Immature natural killer cell (primary cell): ENCODE data around the gene HIVEP3. TPM values are rescaled to one million over a fixed set of nuclear protein-coding genes. Genes with fewer than 3 reads are reported as not detected.

Source experiments
- DNase-seq, 3 donors: peaks; one replicate each; pipeline ENCODE4 v3.0.0; 2022; ENCODE audit warnings: mixed read lengths in 1 of 3
- H3K27ac Mint-ChIP-seq, 6 donors: one replicate each; pipeline ENCODE4 v1.8.0; 2020; ENCODE audit warnings: mixed read lengths in 6 of 6, mild to moderate bottlenecking in 5 of 6, inconsistent platforms in 4 of 6, moderate library complexity in 3 of 6
- H3K27me3 Mint-ChIP-seq, 3 donors: one replicate each; pipeline ENCODE4 v1.8.0; 2020 to 2021; ENCODE audit warnings: low read depth in 3 of 3, mild to moderate bottlenecking in 3 of 3, mixed read lengths in 3 of 3, moderate library complexity in 3 of 3, inconsistent platforms in 1 of 3
- H3K36me3 Mint-ChIP-seq, 3 donors: one replicate each; pipeline ENCODE4 v1.8.0; 2020; ENCODE audit warnings: mixed read lengths in 3 of 3, inconsistent platforms in 2 of 3, mild to moderate bottlenecking in 2 of 3
- H3K4me1 Mint-ChIP-seq, 2 donors: one replicate each; pipeline ENCODE4 v1.8.0; 2020; ENCODE audit warnings: inconsistent platforms in 2 of 2, mild to moderate bottlenecking in 2 of 2, mixed read lengths in 2 of 2, moderate library complexity in 1 of 2
- H3K4me3 Mint-ChIP-seq, 5 donors: one replicate each; pipeline ENCODE4 v1.8.0; 2020; ENCODE audit warnings: mild to moderate bottlenecking in 5 of 5, mixed read lengths in 5 of 5, inconsistent platforms in 3 of 5, moderate library complexity in 3 of 5
- H3K9me3 Mint-ChIP-seq, 6 donors: one replicate each; pipeline ENCODE4 v1.8.0; 2020; ENCODE audit warnings: mild to moderate bottlenecking in 6 of 6, mixed read lengths in 6 of 6, inconsistent platforms in 4 of 6, moderate library complexity in 3 of 6
- polyA plus RNA-seq, 3 donors: library from polyadenylated mRNA; unstranded; fragments of 300-500 nt; fragmentation: Illumina TruSeq; gene quantifications; one replicate each; pipeline ENCODE4 v1.2.3, GENCODE V29; 2021

HIVEP3 gene
- polyA plus RNA-seq, 3 donors from 2014 or later, result 9.8 to 24.1 (median 15.5) TPM

DNA sequence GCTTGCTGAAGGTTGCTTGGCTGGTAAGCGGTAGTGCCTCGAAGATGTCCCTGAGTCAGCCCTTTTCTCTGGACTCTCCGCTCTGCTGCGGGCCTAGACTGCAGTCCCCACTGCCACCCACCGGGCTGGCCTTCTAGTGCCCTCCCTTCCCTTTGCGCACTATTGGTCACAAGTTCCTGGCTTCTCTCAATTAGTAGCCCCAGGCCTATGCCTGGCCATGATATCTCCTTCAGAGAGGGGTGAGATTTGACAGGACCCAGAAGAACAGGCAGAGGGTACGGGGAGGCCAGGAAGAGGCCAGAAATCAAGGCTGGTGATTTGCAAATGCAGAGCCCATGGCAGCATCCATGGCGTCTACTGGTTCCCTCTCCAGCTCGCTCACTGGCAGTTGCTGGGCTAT lies 207.7 kb downstream of the HIVEP3 start:
- no peak overlapping the region for H3K4me3 Mint-ChIP-seq
- H3K36me3 Mint-ChIP-seq, result peaks cover 0 to 10% (median 0%) of the 10 kb centered on the region in 3 donors
- H3K27me3 Mint-ChIP-seq, result peaks cover 3 to 9% (median 4%) of the 10 kb centered on the region in 3 donors
- H3K27ac Mint-ChIP-seq, result no peak overlapping the region
- DNase-seq, result no peak
- H3K4me1 Mint-ChIP-seq, result peaks cover 0 to 11% of the 10 kb centered on the region in 2 donors
- H3K9me3 Mint-ChIP-seq, result no peaks in the 10 kb centered on the region

DNA sequence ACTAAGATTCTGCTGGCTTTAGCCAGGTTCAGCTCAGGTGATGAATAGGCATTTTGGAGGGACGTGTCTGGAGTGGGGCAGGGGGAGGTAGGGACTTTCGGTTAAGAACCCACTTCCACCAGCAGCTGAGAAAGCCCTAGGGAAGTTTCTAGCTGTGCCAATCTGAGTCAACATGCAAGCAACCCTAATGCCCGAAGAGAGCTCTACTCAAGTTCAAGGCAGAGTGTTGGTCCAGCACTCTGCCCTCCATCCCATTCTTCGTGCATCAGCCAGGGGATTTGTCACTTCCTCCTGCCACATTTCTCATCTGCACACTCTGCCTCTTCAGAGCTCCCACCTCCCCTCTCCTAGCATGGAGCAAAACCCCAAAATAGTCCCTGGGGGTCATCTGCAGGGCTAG lies 208.8 kb downstream of the HIVEP3 start:
- no peak for DNase-seq
- Mint-ChIP-seq H3K27ac (no peak overlapping the region), H3K9me3 (no peaks in the 10 kb centered on the region), H3K4me3 (no peak overlapping the region), H3K27me3 (peaks cover 2 to 4% (median 2%) of the 10 kb centered on the region in 3 donors), H3K36me3 (peaks cover 0 to 10% (median 0%) of the 10 kb centered on the region in 3 donors), H3K4me1 (peaks cover 0 to 6% of the 10 kb centered on the region in 2 donors)

DNA sequence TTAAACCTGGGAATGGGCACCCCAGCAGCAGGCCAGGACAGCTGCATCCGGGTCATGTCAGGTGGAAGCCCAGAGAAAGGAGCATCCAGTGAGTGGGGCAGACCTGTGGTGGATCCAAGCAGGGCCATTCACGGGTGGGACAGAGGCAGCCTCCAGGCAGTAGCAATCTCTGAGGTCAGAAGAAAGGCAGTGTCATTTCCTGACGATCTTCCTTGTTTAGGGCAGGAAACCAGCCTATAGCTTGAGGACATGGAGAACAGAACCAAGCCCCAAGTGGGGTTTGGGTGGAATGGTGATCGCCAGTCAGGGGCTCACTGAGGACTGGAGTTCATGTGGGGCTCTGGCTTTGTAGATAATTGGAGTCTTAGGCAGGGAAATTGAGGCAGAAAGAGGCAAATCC lies 209.4 kb downstream of the HIVEP3 start:
- Mint-ChIP-seq H3K4me3 (no peak overlapping the region), H3K36me3 (peaks cover 0 to 10% (median 0%) of the 10 kb centered on the region in 3 donors), H3K4me1 (peaks cover 0 to 6% of the 10 kb centered on the region in 2 donors), H3K9me3 (no peaks in the 10 kb centered on the region), H3K27ac (no peak overlapping the region), H3K27me3 (peaks cover 0 to 4% (median 2%) of the 10 kb centered on the region in 3 donors)
- no peak for DNase-seq

DNA sequence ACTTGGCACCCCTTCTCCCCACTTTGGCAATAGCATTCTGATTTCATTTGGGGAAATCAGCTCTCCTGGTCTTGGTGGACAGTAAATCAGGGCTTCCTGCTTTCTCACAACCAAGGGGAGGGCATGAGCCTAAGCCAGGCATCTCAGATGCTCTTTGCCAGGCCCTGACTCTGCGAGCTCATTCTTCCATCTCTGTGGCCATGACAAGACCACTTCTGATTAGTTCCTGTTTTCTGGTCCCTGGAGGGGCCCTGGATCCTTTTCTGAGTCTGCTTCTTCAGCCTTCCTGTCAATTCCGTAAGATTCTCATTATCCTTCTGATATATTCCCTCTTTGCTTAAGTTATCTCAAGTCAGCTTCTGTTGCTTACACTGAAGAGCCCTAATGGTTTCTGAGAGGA lies 210.4 kb downstream of the HIVEP3 start:
- Mint-ChIP-seq H3K9me3 (no peaks in the 10 kb centered on the region), H3K27me3 (peaks cover 0 to 4% (median 2%) of the 10 kb centered on the region in 3 donors), H3K27ac (peak overlapping the region in 1 of 6 donors; percentile 43), H3K4me1 (peaks cover 0 to 6% of the 10 kb centered on the region in 2 donors), H3K36me3 (peaks cover 0 to 10% (median 0%) of the 10 kb centered on the region in 3 donors), H3K4me3 (no peak overlapping the region)
- no peak for DNase-seq

GRCh38 chr1:41707793-41708192 lies 210.9 kb downstream of the HIVEP3 start:
- H3K4me1 Mint-ChIP-seq, result peaks cover 0 to 6% of the 10 kb centered on the region in 2 donors

GRCh38 chr1:41705798-41706197 lies 212.9 kb downstream of the HIVEP3 start:
- H3K36me3 Mint-ChIP-seq, result peaks cover 0 to 10% (median 0%) of the 10 kb centered on the region in 3 donors

More at GRCh38 chr1:41707793-41708192, 210.9 kb downstream of the HIVEP3 start:
- no peak overlapping the region for H3K4me3 Mint-ChIP-seq
- H3K27ac Mint-ChIP-seq, result no peak overlapping the region
- H3K27me3 Mint-ChIP-seq, result peaks cover 0 to 4% (median 2%) of the 10 kb centered on the region in 3 donors
- no peak for DNase-seq
- no peaks in the 10 kb centered on the region for H3K9me3 Mint-ChIP-seq
- H3K36me3 Mint-ChIP-seq, result peaks cover 0 to 10% (median 0%) of the 10 kb centered on the region in 3 donors

GRCh38 chr1:41704196-41704595 lies 214.5 kb downstream of the HIVEP3 start:
- H3K27ac Mint-ChIP-seq, result peak overlapping the region in 1 of 6 donors; percentile 3
- H3K36me3 Mint-ChIP-seq, result peaks cover 0 to 8% (median 0%) of the 10 kb centered on the region in 3 donors
- H3K9me3 Mint-ChIP-seq, result no peaks in the 10 kb centered on the region
- peaks cover 0 to 2% (median 0%) of the 10 kb centered on the region in 3 donors for H3K27me3 Mint-ChIP-seq
- no peak for DNase-seq
- H3K4me3 Mint-ChIP-seq, result no peak overlapping the region
- peaks cover 6 to 24% of the 10 kb centered on the region in 2 donors for H3K4me1 Mint-ChIP-seq

More at GRCh38 chr1:41705798-41706197, 212.9 kb downstream of the HIVEP3 start:
- no peaks in the 10 kb centered on the region for H3K9me3 Mint-ChIP-seq
- DNase-seq, result no peak
- no peak overlapping the region for H3K27ac Mint-ChIP-seq
- H3K27me3 Mint-ChIP-seq, result peaks cover 0 to 4% (median 2%) of the 10 kb centered on the region in 3 donors
- no peak overlapping the region for H3K4me3 Mint-ChIP-seq
- H3K4me1 Mint-ChIP-seq, result peaks cover 7 to 12% of the 10 kb centered on the region in 2 donors

- Mint-ChIP-seq H3K27me3 (peaks cover 0 to 2% (median 0%) of the 10 kb centered on the region in 3 donors), H3K27ac (no peak overlapping the region)
- no peak for DNase-seq
These were observed 216.0 kb downstream of the HIVEP3 start for GRCh38 chr1:41702771-41703170.

DNA sequence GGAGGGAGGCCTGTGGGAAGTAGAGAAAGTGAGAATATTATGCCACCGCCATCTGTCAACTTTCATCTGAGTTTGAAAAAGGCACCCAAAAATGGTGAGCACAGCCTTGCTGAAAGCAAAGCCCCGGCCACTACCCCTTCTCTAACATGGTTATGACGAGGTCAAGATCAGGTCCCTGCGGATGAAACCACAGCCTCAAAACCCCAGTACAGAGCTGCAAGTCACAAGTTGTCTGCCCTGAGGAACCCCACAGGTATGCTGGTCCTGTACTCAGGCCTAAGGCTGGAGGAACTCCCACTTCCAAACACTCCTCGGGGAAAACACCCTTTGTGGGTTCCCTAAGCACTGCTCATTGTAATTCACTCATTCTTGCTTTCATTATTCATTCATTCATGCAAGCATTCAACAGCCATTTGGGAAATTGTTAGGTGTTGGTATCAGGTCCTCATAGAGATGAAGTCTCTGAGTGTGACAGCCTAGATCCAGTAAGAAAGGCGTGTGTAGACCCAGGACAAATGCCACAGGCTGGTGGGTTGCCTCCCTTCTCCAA lies 217.7 kb downstream of the HIVEP3 start:
- no peaks in the 10 kb centered on the region for H3K9me3 Mint-ChIP-seq
- no peak overlapping the region for H3K27ac Mint-ChIP-seq
- H3K27me3 Mint-ChIP-seq, result no peaks in the 10 kb centered on the region
- H3K4me1 Mint-ChIP-seq, result peaks cover 4 to 24% of the 10 kb centered on the region in 2 donors
- DNase-seq, result no peak
- H3K4me3 Mint-ChIP-seq, result no peak overlapping the region
- H3K36me3 Mint-ChIP-seq, result peaks cover 0 to 8% (median 4%) of the 10 kb centered on the region in 3 donors

More at GRCh38 chr1:41702771-41703170, 216.0 kb downstream of the HIVEP3 start:
- Mint-ChIP-seq H3K36me3 (peaks cover 4 to 8% (median 5%) of the 10 kb centered on the region in 3 donors), H3K4me1 (peaks cover 6 to 24% of the 10 kb centered on the region in 2 donors), H3K4me3 (no peak overlapping the region), H3K9me3 (no peaks in the 10 kb centered on the region)

DNA sequence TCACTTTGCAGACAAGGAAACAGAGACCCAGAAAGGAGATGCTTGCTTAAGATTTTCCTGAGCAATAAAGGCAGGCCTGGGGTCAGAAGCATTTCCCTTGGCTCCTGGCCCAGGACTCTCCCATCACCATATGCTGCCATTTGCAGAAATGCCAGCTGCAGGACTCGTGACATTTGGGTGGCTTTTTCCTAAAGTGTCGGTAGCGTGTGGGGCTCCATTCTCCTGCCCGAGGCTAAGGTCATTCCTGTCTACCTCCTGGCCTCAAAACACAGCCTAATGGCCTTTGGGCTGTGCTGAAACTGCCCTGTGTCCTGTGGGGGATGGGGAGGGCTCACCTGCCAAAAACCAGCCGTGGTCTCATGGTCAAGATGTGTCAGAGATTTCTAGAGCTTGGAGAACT lies 218.1 kb downstream of the HIVEP3 start:
- Mint-ChIP-seq H3K27me3 (no peaks in the 10 kb centered on the region), H3K4me1 (peaks cover 4 to 24% of the 10 kb centered on the region in 2 donors), H3K27ac (no peak overlapping the region), H3K4me3 (no peak overlapping the region), H3K36me3 (peaks cover 0 to 8% (median 4%) of the 10 kb centered on the region in 3 donors), H3K9me3 (no peaks in the 10 kb centered on the region)
- no peak for DNase-seq

DNA sequence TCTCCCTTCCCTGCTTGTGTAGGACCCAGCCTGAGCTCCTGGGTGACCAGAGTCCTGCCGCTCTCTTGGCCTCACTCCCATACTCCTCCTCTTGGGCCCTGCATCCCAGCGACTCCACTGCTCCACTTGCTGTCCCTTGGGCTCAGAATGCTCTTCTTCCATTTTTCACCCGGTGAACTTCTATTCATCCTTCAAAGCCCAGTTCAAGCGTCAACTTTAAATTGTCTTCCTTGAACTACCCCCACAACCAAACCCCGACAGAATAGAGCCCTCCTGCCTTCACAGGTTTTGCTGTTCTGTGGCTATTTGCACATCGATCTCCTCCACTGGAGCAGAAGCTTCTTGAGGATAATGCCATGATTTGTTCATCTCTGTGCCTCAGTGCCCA lies 218.9 kb downstream of the HIVEP3 start:
- no peak for DNase-seq
- Mint-ChIP-seq H3K9me3 (no peaks in the 10 kb centered on the region), H3K27me3 (no peaks in the 10 kb centered on the region), H3K27ac (peak overlapping the region in 2 of 6 donors; percentile 5 to 41), H3K4me3 (no peak overlapping the region), H3K36me3 (peaks cover 0 to 8% (median 4%) of the 10 kb centered on the region in 3 donors), H3K4me1 (peaks cover 4 to 24% of the 10 kb centered on the region in 2 donors)

GRCh38 chr1:41698916-41699860 lies 219.5 kb downstream of the HIVEP3 start:
- no peak for DNase-seq
- Mint-ChIP-seq H3K27ac (no peak overlapping the region), H3K27me3 (no peaks in the 10 kb centered on the region), H3K4me3 (no peak overlapping the region), H3K36me3 (peaks cover 0 to 8% (median 4%) of the 10 kb centered on the region in 3 donors), H3K4me1 (peaks cover 4 to 24% of the 10 kb centered on the region in 2 donors), H3K9me3 (no peaks in the 10 kb centered on the region)

DNA sequence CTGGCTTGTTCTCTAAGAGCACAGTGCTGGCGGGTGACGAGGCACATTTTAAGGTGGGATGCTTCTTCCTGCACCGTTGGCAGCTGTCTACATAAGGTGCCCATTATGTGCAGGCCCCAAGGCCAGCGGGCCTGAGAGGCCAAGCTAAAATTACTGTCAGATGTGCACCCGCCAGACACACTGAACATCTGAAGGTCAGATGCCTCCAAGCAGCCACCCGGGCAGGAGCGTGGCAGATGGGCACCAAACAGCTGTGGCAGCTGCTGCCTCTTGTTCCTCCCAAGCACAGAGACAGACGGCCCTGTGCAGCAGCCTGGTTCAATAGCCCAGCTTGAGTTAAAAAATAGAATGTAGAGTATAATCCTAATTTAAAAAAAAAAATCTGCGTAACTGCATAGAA lies 222.3 kb downstream of the HIVEP3 start:
- H3K36me3 Mint-ChIP-seq, result peaks cover 0 to 8% (median 4%) of the 10 kb centered on the region in 3 donors
- H3K27me3 Mint-ChIP-seq, result peaks cover 0 to under 1% (median 0%) of the 10 kb centered on the region in 3 donors
- H3K27ac Mint-ChIP-seq, result no peak overlapping the region
- peaks cover 5 to 18% of the 10 kb centered on the region in 2 donors for H3K4me1 Mint-ChIP-seq
- H3K4me3 Mint-ChIP-seq, result no peak overlapping the region
- H3K9me3 Mint-ChIP-seq, result no peaks in the 10 kb centered on the region
- DNase-seq, result no peak
